T47D (cell line): ENCODE measurements around the gene ATP5F1C.

Experiments used
- DNase-seq, 2 experiments: peaks; one replicate each; pipeline versions ENCODE4 v3.0.0 to v3.0.0-alpha.2; 2011 to 2012; ENCODE audit warnings: low read depth in 1 of 2, low spot score in 1 of 2
- JUND ChIP-seq: IDR thresholded peaks from 2 replicates; pipeline ENCODE4 v1.6.1; 2012; ENCODE audit warnings: low read depth
- in situ Hi-C: cut with HindIII; loops from 2 replicates; pipeline ENCODE4 v1.10.0; 2016; ENCODE audit warnings: low sequenced_read_pairs, low pct_unique_long_range_greater_than_20kb

The ATP5F1C gene

GRCh38 chr10:7832060-7832459 is 44.1 kb downstream of the ATP5F1C start:
- in situ Hi-C loops: no loop called here
- no peak for DNase-seq
- TF ChIP-seq JUND: no peak

- TF ChIP-seq JUND: no peak
- no peak for DNase-seq
- in situ Hi-C loops: no loop called here
Measured at GRCh38 chr10:7833210-7833609, 45.2 kb downstream of the ATP5F1C start.

DNA sequence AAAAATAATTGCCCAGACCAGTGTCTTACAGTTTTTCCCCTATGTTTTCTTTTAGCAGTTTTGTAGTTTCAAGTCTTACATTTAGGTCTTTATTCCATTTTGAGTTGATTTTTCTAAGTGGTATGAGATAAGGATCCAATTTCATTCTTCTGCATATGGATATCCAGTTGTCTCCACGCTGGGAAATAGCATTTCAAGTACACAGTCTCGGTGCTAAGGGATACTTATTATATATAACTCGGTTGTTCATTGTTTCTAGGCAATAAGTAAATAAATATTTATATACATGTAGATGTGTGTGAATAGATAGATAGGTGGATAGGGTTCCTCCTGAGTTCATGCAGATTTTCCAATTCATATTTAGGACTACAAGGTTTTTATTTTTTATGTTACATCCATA is 46.3 kb downstream of the ATP5F1C start:
- TF ChIP-seq JUND: no peak
- in situ Hi-C loops: no loop called here
- no peak for DNase-seq

- DNase-seq: no peak
- TF ChIP-seq JUND: no peak
- in situ Hi-C loops: no loop called here
Measured at GRCh38 chr10:7836571-7836970, 48.6 kb downstream of the ATP5F1C start.

- no peak for TF ChIP-seq JUND
- in situ Hi-C loops: no loop called here
- no peak for DNase-seq
Measured at GRCh38 chr10:7846591-7846990, 58.6 kb downstream of the ATP5F1C start.

GRCh38 chr10:7853226-7853842 is 65.4 kb downstream of the ATP5F1C start:
- DNase-seq: no peak
- TF ChIP-seq JUND: no peak
- in situ Hi-C loops: no loop called here

DNA sequence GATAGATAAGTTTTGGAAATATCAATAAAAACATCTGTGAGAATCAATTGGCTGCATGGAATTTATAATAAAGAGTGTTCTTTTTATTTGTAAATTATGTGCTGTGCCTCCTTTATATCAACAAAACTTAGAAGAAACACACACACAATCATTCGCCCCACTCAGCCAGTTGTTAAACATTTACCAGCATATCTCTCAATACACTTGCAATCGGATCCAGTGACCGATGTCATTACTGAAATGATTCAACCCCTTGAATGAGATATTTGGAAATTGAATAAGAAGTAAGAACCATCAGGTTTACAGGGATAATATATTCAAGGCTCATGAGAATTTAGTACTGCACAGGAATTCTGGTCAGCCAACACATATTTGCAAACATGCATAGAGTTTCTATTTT is 65.9 kb downstream of the ATP5F1C start:
- in situ Hi-C loops: no loop called here
- DNase-seq: no peak
- TF ChIP-seq JUND: no peak

GRCh38 chr10:7855205-7855604 is 67.2 kb downstream of the ATP5F1C start:
- DNase-seq: no peak
- in situ Hi-C loops: no loop called here
- no peak for TF ChIP-seq JUND

- DNase-seq: no peak
- in situ Hi-C loops: no loop called here
- no peak for TF ChIP-seq JUND
Measured at GRCh38 chr10:7856678-7857077, 68.7 kb downstream of the ATP5F1C start.

DNA sequence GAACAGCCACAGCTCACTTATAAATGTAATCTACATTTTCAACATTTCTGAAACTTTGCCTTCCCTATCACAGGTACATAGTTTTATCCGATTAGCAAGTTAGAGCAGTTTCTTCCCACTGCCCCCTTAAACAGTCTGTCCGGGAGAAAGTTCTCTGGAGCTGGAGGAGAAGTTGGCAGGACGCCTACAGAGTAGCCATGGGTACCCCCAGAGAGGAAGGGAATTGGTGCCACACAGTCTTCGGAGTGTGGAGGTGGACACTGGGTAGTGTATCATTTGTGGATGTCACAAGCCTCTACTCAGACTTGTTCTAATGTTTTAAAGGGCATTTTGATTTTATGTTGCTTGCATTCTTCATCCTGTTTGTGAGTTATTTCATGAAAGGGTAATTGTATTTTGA is 69.3 kb downstream of the ATP5F1C start:
- no peak for DNase-seq
- TF ChIP-seq JUND: no peak
- in situ Hi-C loops: no loop called here
